Astrocyte (in vitro differentiated cells and primary cell): ENCODE data around the gene PARPBP.
"Not testable (repeated sequence)": the region's sequence is repeated elsewhere in the genome, so short reads cannot be mapped to it uniquely, and the experiment has no call there.

Experiments used
- EZH2 ChIP-seq: IDR thresholded peaks from 2 replicates; pipeline ENCODE4 v1.6.1; 2012; ENCODE audit warnings: mild to moderate bottlenecking, low read length, inconsistent platforms; ENCODE audit not compliant: insufficient read depth
- TF ChIP-seq, protein P1 (sequence below): IDR thresholded peaks from 2 replicates; pipeline ENCODE4 v1.5.1; 2011; ENCODE audit warnings: low read depth, mild to moderate bottlenecking, inconsistent platforms, low read length, moderate library complexity; ENCODE audit not compliant: insufficient read depth

DNA sequence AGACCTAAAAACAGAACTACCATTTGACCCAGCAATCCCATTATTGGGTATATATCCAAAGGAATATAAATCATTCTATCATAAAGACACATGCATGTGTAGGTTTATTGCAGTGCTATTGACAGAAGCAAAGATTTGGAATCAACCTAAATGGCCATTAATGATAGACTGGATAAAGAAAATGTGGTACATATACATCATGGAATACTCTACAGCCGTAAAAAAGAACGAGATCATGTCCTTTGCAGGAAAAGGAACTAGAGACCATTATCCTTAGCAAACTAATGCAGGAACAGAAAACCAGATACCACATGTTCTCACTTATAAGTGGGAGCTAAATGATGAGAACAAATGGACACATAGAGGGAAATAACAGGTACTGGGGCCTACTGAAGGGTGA is 11.5 kb downstream of the PARPBP start:
- TF ChIP-seq, protein P1, sequence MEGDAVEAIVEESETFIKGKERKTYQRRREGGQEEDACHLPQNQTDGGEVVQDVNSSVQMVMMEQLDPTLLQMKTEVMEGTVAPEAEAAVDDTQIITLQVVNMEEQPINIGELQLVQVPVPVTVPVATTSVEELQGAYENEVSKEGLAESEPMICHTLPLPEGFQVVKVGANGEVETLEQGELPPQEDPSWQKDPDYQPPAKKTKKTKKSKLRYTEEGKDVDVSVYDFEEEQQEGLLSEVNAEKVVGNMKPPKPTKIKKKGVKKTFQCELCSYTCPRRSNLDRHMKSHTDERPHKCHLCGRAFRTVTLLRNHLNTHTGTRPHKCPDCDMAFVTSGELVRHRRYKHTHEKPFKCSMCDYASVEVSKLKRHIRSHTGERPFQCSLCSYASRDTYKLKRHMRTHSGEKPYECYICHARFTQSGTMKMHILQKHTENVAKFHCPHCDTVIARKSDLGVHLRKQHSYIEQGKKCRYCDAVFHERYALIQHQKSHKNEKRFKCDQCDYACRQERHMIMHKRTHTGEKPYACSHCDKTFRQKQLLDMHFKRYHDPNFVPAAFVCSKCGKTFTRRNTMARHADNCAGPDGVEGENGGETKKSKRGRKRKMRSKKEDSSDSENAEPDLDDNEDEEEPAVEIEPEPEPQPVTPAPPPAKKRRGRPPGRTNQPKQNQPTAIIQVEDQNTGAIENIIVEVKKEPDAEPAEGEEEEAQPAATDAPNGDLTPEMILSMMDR = not testable (repeated sequence)
- TF ChIP-seq EZH2 = not testable (repeated sequence)
